Right lung (tissue), 5 donors: ENCODE results near the gene ARHGEF10L. TPM values are rescaled to one million over a fixed set of nuclear protein-coding genes. Genes with fewer than 3 reads are reported as not detected.

ENCODE experiments used
- DNase-seq, 2 donors: peaks; one replicate each; pipeline ENCODE4 v3.0.0-alpha.2; 2013
- polyA plus RNA-seq, 5 donors: library from polyadenylated mRNA; unstranded; fragments of 120-200 nt; gene quantifications; one replicate each; pipeline versions ENCODE4 v1.2.1 to v1.2.3, GENCODE V29; 2013; ENCODE audit warnings: inconsistent platforms in 1 of 5, low replicate concordance in 1 of 5; ENCODE audit not compliant: insufficient read length in 5 of 5, insufficient read depth in 1 of 5

Gene ARHGEF10L
- polyA plus RNA-seq, 5 donors, result 13.8 to 23.0 (median 18.7) TPM

DNA sequence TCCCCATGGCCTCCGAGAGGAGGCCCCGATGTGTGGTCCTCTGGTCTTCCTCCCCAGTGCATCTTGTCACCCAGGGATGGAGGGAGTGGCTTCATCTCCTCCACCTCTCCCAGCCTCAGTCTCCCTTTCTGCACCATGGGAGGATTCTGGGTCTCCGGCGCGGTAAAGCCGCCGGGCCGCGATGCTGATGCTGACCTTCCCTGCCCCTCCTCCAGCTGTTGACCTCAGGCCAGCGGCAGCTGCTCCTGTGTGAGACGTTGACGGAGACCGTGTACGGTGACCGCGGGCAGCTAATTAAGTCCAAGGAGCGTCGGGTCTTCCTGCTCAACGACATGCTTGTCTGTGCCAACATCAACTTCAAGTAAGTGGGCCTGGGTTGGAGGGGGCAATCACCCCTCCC lies 92.6 kb downstream of the ARHGEF10L start:
- DNase-seq, result no peak

DNA sequence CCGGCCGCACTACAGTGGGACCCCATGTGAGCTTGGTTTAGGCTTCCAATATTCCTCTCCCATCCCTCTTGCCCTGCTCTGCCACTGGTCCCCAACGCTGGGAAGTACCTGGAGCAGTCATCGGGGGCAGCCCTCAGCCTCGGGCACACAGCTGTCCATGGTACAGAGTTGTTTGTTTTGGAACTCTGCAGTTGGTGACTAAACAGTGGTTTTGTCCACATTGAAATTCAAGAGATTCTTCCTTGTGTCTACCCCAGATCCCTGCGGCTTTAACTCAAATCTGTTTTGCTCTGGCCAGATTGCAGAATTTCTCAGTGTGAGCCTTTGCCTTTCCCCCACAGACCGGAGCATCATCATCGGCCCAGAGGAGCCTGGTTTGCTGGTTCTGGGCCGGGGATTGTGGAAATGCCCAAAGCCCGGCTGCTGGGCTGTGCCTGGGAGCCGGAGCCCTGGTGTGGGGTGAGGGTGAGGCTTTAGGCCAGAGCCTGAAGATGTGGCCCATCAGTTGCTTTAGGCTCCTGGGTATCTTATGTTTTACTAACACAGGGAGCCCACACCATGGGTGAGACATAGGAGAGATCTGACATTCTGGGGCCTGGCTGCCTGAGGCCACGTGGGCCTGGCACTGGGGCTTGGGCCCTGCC lies 93.2 kb downstream of the ARHGEF10L start:
- DNase-seq, result no peak

- DNase-seq, result no peak
These were observed 94.2 kb downstream of the ARHGEF10L start for GRCh38 chr1:17633654-17634053.

DNA sequence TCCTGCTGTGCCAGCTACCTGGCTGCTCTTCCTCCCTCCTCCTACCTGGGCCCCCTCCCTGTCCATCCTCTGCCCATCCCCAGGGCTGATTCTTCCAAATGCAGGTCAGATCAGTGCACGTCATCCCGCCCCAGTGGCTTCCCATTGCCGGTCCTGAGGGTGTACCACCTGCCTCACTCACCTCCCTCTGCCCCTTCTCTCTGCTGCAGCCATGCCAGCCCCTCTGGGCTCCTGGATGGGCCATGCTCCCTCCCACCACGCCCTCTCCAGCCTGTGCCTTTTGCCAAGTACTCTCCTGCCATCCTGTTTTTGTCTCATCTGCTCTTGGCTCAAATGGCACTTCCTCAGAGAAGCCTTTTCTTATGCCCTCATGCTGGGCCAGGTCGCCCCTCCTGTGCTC lies 95.8 kb downstream of the ARHGEF10L start:
- DNase-seq, result no peak

- DNase-seq, result no peak
These were observed 96.3 kb downstream of the ARHGEF10L start for GRCh38 chr1:17635811-17636210.

DNA sequence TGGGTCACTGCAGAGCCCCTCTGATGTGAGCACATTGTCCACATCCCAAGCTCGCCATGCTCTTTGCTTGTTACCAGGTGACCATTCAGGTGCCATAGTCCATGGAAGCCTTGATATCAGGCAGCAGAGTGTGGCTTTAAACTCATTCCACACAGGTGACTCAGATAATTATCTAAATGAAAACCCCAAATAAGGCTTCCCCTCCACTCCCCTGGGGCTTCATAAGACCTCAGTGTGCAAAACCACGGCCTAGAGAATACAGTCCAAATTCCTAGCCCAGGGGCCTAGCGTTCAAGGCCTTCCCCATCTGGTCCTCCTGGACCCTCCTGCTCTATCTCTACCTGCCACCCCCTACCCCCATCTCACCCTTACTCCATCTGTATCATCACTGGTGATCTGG lies 97.1 kb downstream of the ARHGEF10L start:
- no peak for DNase-seq

DNA sequence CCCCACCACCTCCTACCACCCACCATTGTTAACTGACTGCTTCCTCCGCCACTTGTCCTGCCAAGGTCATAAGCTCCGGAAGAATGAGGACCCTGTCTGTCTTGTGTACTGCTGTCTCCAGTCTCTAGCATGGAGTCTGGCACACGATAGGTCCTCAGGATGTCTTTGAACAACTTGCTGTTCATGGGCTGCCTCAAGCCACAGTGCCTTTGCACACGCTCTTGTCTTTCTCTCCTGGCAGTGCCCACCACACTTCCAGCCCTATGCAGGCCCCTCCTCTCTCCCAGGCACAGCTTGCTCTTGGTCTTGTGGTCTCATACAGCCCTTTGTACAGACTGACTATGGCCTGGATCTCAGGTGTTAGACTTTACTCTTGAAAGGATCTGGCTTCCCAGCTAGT lies 97.6 kb downstream of the ARHGEF10L start:
- no peak for DNase-seq

- no peak for DNase-seq
These were observed 100.3 kb downstream of the ARHGEF10L start for GRCh38 chr1:17639703-17640340.

GRCh38 chr1:17640393-17640792 lies 100.9 kb downstream of the ARHGEF10L start:
- no peak for DNase-seq

- no peak for DNase-seq
These were observed 101.5 kb downstream of the ARHGEF10L start for GRCh38 chr1:17640975-17641374.

- DNase-seq, result no peak
These were observed 102.7 kb downstream of the ARHGEF10L start for GRCh38 chr1:17642169-17642568.

GRCh38 chr1:17642943-17643342 lies 103.4 kb downstream of the ARHGEF10L start:
- no peak for DNase-seq

- no peak for DNase-seq
These were observed 104.6 kb downstream of the ARHGEF10L start for GRCh38 chr1:17643861-17644703.

DNA sequence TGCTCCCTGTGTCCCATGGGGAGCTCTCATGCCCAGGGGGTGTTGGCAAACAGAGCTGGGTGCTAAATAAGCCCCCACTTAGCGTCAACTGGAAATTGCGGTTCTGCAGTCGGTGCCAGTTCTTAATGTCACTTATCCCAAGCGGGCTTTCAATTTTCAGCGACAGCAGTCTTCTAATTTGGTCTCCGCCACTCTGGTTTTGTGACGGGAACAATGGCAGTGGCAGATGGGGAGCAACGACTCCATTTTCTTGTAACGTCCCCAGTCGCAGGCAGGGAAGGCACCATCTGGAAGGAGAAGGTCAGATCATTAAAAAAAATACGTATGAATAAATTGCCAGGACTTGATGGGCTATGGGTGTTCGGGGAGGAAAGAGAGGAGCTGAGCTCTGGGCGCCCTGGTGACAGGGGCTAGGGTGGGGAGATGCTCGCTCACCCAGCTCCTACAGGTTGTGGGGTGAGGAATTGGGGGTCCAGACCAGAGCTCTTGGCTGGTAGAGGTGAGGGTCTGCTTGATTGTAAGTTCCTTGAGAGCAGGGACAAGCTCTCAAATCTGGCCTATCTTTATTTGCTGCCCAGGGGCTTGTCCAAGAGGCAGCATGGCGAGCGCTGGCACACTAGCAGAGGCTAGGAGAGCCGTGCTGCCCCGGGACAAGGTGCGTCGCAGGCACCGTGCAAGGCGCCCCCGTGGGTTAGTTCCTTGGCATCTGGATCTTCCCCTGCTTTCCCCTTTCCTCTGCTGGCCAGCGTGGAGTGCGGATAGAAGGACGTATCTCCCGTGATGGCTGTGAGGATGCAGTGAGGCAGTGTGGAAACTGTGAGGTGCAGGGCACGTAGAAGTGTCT lies 105.8 kb downstream of the ARHGEF10L start:
- DNase-seq, result no peak

DNA sequence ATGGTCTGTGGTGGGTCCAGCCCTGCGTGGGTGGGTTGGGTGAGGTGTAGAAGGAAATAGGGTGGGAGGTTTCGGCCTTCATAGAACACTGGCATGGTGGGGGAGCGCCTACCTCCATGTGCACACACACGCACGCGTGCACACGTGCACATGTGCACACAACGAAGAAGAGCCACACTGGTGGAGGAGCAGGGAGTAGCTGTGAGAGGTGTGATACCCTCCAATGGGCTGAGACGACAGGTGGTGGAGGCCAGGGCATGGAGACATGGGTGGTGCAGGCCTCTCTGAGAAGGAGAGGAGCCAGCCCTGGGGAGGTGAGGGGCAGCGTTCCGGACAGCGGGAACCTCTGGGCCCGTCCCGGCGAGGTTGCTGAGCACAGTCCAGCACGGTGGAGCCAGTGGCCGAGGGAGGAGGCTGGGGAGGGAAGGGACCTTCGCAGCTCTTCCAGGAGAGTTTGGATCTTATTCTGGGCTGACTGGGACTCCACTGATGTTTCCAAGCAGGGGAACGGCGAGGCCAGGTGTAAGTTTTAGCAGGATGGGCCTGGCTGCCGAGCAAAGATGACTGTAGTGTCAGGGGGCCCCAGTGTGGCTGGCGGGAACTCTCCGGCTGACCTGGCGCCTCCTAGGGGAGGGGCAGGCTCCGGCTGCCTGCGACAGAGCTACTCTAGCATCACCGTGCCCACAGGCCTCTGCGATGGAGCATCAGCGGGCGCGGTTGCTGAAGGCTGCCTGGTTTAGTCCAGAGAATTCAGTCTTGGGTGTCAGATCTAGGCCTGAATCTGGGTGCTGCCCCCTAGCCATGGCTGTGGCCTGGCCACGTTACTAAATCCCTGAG lies 107.2 kb downstream of the ARHGEF10L start:
- no peak for DNase-seq

GRCh38 chr1:17648457-17649145 lies 109.1 kb downstream of the ARHGEF10L start:
- DNase-seq, result no peak

GRCh38 chr1:17649371-17650106 lies 110.0 kb downstream of the ARHGEF10L start:
- no peak for DNase-seq

GRCh38 chr1:17653276-17653675 lies 113.8 kb downstream of the ARHGEF10L start:
- DNase-seq, result no peak

GRCh38 chr1:17653728-17654351 lies 114.3 kb downstream of the ARHGEF10L start:
- peak; percentile 19 to 40 for DNase-seq
